GM12878 (cell line): ENCODE measurements around the gene CCDC97.

Source experiments
- EP300 ChIP-seq, 2 experiments: fragments of 150-350 bp in 1 of 2; IDR thresholded peaks; 2 replicates each; pipeline ENCODE4 v1.6.1; 2011 to 2012; ENCODE audit warnings: low read depth in 2 of 2, low read length in 2 of 2, borderline replicate concordance in 1 of 2, improper control_type of control experiment in 1 of 2, inconsistent platforms in 1 of 2; ENCODE audit not compliant: control insufficient read depth in 1 of 2
- JUND ChIP-seq: IDR thresholded peaks from 2 replicates; pipeline ENCODE4 v1.6.1; 2012; ENCODE audit warnings: low read depth, mild to moderate bottlenecking, low read length, improper control_type of control experiment, moderate library complexity
- NRF1 ChIP-seq: conservative IDR thresholded peaks from 2 replicates; pipeline ENCODE4 v1.6.1; 2011; ENCODE audit warnings: mild to moderate bottlenecking, low read depth, low read length, improper control_type of control experiment
- POLR2AphosphoS2 ChIP-seq: IDR thresholded peaks from 2 replicates; pipeline ENCODE4 v1.6.1; 2011; ENCODE audit warnings: low read depth, mild to moderate bottlenecking, low read length, improper control_type of control experiment, moderate library complexity
- SIX5 ChIP-seq: IDR thresholded peaks from 2 replicates; pipeline ENCODE4 v1.6.1; 2011; ENCODE audit warnings: mild to moderate bottlenecking, low read depth, low read length, moderate library complexity; ENCODE audit not compliant: severe bottlenecking
- TF ChIP-seq, protein P1 (sequence below): fragments of 450-650 bp; IDR thresholded peaks from 2 replicates; pipeline ENCODE4 v1.6.1; 2017; ENCODE audit warnings: borderline replicate concordance
- TF ChIP-seq, protein P2 (sequence below): IDR thresholded peaks from 2 replicates; pipeline ENCODE4 v1.6.1; 2012; ENCODE audit warnings: mild to moderate bottlenecking, low read depth, low read length
- TF ChIP-seq, protein P3 (sequence below), 3 experiments: IDR thresholded peaks in 2 of 3; conservative IDR thresholded peaks in 1 of 3; 2 replicates each; pipeline ENCODE4 v1.5.1; 2011; ENCODE audit warnings: low read depth in 3 of 3, low read length in 3 of 3, mild to moderate bottlenecking in 3 of 3, control low read depth in 2 of 3, moderate library complexity in 2 of 3, inconsistent platforms in 1 of 3, mixed read lengths in 1 of 3; ENCODE audit not compliant: control insufficient read depth in 2 of 3, insufficient read depth in 1 of 3; ENCODE audit errors: extremely low read depth in 1 of 3

DNA sequence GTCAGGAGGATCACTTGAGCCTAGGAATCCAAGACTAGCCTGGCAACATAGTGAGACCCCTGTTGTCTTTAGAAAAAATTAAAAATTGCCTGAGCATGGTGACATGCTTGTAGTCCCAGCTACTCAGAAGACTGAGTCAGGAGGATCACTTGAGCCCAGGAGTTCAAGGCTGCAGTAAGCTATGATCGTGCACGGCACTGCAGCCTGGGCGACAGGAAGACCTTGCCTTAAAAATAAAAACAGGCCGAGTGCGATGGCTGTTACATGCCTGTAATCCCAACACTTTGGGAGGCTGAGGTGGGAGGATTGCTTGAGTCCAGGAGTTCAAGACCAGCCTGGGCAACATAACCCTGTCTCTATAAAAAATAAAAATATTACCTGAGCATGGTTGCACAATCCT lies 40.4 kb upstream of the CCDC97 start:
- no peak for TF ChIP-seq EP300 (IDR thresholded peaks at IDR 0.05; ENCODE audit: borderline replicate concordance in 1 of 2, control insufficient read depth in 1 of 2, low read depth in 2 of 2, low read length in 2 of 2)
- TF ChIP-seq, protein P1, sequence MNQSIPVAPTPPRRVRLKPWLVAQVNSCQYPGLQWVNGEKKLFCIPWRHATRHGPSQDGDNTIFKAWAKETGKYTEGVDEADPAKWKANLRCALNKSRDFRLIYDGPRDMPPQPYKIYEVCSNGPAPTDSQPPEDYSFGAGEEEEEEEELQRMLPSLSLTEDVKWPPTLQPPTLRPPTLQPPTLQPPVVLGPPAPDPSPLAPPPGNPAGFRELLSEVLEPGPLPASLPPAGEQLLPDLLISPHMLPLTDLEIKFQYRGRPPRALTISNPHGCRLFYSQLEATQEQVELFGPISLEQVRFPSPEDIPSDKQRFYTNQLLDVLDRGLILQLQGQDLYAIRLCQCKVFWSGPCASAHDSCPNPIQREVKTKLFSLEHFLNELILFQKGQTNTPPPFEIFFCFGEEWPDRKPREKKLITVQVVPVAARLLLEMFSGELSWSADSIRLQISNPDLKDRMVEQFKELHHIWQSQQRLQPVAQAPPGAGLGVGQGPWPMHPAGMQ = no peak
- TF ChIP-seq NRF1 = no peak
- TF ChIP-seq, protein P2, sequence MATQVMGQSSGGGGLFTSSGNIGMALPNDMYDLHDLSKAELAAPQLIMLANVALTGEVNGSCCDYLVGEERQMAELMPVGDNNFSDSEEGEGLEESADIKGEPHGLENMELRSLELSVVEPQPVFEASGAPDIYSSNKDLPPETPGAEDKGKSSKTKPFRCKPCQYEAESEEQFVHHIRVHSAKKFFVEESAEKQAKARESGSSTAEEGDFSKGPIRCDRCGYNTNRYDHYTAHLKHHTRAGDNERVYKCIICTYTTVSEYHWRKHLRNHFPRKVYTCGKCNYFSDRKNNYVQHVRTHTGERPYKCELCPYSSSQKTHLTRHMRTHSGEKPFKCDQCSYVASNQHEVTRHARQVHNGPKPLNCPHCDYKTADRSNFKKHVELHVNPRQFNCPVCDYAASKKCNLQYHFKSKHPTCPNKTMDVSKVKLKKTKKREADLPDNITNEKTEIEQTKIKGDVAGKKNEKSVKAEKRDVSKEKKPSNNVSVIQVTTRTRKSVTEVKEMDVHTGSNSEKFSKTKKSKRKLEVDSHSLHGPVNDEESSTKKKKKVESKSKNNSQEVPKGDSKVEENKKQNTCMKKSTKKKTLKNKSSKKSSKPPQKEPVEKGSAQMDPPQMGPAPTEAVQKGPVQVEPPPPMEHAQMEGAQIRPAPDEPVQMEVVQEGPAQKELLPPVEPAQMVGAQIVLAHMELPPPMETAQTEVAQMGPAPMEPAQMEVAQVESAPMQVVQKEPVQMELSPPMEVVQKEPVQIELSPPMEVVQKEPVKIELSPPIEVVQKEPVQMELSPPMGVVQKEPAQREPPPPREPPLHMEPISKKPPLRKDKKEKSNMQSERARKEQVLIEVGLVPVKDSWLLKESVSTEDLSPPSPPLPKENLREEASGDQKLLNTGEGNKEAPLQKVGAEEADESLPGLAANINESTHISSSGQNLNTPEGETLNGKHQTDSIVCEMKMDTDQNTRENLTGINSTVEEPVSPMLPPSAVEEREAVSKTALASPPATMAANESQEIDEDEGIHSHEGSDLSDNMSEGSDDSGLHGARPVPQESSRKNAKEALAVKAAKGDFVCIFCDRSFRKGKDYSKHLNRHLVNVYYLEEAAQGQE = no peak
- no peak for TF ChIP-seq JUND
- TF ChIP-seq SIX5 = no peak
- TF ChIP-seq, protein P3, sequence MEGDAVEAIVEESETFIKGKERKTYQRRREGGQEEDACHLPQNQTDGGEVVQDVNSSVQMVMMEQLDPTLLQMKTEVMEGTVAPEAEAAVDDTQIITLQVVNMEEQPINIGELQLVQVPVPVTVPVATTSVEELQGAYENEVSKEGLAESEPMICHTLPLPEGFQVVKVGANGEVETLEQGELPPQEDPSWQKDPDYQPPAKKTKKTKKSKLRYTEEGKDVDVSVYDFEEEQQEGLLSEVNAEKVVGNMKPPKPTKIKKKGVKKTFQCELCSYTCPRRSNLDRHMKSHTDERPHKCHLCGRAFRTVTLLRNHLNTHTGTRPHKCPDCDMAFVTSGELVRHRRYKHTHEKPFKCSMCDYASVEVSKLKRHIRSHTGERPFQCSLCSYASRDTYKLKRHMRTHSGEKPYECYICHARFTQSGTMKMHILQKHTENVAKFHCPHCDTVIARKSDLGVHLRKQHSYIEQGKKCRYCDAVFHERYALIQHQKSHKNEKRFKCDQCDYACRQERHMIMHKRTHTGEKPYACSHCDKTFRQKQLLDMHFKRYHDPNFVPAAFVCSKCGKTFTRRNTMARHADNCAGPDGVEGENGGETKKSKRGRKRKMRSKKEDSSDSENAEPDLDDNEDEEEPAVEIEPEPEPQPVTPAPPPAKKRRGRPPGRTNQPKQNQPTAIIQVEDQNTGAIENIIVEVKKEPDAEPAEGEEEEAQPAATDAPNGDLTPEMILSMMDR (IDR thresholded peaks at IDR 0.05 in 2 of 3, conservative IDR thresholded peaks at IDR 0.05 in 1 of 3; ENCODE audit: control insufficient read depth in 2 of 3, extremely low read depth in 1 of 3, insufficient read depth in 1 of 3, low read depth in 3 of 3, low read length in 3 of 3) = no peak
- TF ChIP-seq POLR2AphosphoS2 = no peak
